ENCODE data around the gene COQ7.

The COQ7 gene

DNA sequence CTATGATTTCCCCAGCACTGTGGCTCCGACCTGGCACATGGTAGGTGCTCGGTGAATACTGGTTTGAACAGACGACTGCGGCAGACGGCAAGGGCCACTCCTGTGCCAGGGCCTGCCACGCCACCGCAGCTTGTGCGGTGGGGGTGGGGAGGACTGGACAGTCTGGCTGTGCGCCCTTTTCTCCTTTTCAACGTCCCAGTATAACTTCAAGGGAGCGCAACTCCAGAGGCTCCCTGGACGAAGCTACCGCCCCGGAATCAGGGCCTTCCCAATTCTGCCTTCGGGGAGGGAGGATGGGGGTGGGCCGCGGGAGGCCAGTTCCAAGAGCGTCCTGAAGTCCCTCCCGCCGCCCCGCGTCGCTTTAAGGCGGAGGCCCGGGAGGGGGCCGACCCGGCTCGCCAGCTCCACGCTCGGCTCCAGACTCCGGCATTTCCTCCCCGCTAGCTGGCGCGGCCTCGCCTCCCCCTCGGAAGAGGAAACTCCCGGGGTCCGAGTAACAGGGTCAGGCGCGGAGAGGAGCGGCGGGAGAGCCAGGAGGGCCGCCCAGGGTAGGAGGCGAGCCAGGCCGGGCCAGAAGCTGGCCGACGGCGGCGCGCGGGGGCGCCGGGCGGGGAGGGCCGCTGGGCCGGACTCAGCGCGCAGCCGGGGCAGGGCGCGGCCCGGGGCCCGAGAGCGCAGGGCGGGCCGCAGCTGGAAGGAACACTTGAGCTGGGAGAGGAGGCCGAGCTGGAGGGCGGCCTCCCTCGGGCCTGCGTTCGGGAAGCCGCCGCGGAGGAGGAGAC, 46.4 kb downstream of the COQ7 start, which contains the start of gene ITPRIPL2:
Gene ITPRIPL2 (plus strand): TSS at position 388 of the 782 bp plus-strand sequence. CDS start 498 bp downstream, outside the sequence.
- no peak for DNase-seq (ENCODE audit: low read depth in 2 of 2)

DNA sequence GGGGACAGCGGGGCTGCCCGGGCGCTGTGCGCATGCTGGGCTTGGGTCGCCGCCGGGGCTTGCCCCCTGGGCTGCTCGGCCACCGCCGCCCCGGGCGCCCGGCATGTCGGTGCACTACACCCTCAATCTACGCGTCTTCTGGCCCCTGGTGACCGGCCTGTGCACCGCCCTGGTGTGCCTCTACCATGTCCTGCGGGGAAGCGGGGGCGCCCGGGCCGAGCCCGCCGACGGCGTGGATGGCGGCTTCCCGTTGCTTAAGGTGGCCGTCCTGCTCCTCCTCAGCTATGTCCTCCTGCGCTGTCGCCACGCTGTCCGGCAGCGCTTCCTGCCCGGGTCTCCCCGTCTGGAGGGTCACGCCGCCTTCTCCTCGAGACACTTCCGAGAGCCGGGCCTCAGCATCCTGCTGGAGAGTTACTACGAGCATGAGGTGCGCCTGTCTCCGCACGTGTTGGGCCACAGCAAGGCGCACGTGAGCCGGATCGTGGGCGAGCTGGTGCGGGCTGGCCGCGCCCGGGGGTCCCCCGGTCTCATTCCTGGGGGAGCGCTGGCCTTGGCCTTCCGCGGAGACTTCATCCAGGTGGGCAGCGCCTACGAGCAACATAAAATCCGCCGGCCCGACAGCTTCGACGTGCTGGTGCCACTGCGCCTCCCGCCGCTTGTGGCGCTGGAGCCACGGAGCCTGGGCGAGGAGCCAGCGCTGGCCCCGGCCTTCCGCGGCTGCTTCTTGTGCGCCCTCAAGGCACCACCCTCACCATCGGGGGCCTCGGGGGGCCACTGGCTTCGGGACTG, 47.1 kb downstream of the COQ7 start:
- no peak for DNase-seq (ENCODE audit: low read depth in 2 of 2)

DNA sequence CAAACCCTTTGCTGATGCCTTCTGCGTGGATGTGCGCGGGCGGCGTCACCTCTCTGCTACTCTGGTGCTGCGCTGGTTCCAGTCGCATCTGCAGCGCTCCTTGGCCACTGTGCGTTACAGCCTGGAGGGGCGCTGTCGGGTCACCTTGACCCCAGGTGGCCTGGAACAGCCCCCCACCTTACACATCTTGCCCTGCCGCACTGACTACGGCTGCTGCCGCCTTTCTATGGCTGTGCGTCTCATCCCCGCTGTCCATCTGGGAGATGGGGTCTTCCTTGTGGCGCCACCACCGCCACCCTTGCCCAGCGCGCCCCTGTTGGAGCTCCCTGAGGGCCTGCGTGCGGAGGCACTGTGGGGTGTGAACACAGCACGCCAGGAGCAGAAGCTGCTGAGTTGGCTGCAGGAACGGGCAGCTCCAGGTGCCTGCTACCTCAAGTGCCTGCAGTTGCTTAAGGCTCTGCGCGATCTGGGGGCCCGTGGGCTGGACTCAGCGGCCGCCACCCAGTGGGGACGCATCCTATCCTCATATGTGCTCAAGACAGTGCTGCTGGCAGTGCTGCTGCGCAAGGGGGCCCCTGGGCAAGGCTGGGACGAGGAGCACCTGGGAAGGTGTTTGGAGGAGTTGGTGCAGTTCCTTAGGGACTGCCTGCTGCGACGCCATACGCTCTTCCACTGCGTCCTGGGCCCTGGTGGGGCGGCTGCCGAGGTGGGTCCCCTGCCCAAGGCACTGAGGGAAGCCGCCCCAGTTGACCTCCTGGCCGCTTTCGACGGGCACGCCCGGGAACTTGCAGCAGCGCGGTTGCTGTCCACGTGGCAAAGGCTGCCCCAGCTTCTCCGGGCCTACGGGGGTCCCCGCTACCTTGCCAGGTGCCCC, 48.0 kb downstream of the COQ7 start:
- DNase-seq (ENCODE audit: low read depth in 2 of 2) = no peak

DNA sequence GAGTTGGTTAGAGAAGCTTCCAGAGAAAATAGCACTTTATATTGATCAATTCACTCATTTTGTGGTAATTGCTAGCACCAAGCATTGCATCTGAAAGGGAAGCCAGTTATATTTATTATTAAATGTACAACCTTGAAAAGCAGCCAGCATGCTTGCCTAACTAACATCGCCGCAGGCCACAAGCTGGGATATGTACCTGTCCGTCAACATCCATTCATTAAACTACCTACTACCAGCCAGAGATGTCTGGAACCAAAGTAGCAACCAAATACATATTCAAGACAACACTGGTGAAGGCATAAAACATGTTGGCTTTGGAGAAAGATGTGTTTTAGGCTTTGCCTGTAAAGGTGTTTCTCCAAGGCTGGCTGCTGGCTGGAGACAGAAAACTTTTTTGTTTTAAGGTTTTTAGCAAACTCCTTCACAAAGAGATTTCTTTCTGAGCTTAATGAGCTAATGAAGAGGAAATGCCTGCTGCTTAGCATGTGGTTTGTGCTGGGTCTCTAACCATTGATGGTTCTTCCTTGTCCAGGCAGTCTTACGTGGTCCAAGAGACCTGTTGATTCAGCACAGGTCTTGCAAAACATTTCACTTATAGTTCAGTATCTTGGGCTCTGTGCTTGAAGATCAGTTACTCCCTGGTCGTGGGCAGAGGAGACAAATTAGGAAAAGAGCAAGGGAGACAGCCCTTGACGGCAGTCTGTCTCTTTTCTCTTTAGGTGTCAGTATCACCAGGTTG, 49.5 kb downstream of the COQ7 start:
- no peak for DNase-seq (ENCODE audit: low read depth in 2 of 2)

DNA sequence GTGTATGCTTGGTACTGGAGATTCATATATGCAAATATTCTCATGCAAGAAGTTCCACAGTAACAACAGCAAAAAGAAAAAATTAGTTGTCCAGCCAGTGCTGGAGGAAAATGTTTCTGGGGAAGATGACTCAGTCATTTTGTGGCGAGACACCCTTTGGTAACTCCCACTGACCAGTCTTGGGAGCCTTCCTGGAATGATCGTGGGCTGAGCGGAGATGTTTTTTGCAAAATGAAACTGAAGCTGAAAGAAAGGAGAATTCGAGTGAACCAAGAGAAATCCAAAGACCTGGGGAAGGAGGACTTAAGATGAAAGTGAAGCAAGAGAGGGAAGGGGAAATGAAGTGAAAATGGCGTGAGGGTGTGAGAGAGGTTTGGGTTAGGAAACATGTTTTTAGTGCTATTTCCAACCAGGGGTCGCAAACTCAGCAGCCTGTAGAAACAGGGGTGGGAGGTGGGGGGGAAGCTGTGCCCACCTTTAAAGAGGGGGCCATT, 51.6 kb downstream of the COQ7 start:
- no peak for DNase-seq (ENCODE audit: low read depth in 2 of 2)

DNA sequence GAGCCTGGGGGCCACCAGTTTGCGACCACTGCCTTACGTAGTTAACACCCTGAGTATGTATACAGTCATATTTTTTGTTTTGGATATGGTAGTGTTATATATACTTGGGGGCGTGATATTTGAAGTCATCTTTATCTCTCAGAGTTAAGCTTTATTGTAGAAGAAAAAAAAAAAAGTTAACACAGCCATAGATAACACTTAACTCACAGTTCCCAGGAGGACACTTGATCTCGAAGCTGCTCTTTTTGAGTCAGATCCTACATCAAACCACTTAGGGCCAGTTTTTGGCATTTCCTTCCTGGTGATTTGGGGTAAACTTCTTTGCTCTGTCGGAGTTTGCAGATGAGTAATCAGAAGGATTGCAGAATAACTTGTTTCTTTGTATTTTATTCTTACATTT, 52.1 kb downstream of the COQ7 start:
- DNase-seq (ENCODE audit: low read depth in 2 of 2) = no peak

DNA sequence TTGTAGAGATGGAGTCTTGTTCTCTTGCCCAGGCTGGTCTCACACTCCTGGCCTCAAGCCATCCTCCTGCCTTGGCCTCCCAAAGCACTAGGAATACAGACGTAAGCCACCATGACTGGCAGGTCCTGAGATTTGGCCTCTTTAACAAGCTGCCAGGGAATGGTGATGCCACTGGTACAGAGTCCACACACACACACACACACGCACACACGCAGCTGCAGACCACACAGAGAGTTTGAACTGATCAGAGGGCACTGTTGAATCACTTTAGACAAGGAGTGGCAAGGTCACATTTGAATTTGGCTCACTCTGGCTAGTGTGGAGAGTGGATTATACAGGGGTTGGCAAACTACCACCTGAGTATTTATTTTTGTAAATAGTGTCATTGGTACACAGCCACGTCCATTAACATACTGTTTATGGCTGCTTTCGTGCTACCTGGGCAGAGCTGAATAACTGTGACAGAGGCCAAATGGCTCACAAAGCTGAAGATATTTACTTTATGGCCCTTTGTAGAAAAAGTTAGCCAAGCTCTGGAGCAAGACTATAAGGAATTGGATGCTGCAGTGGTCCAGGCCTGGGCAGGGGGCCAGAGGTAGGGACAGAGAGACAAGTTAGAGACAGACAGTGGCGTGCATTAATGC, 56.2 kb downstream of the COQ7 start:
- DNase-seq (ENCODE audit: low read depth in 2 of 2) = no peak

DNA sequence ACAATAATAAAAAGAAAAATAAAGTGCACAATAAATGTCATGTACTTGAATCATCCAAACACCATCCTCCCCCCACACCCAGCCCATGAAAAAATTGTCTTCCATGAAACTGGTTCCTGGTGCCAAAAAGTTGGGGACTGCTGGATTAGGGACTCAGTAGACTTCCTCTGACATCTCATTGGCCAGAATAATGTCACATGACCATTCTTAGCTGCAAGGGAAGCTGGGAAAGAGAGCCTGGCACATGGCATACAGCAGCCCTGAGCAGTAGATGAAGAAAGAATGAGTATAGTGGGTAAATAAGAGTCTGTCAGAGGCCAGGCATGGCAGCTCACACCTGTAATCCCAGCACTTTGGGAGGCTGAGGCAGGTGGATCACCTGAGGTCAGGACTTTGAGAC, 58.9 kb downstream of the COQ7 start:
- DNase-seq (ENCODE audit: low read depth in 2 of 2) = no peak

DNA sequence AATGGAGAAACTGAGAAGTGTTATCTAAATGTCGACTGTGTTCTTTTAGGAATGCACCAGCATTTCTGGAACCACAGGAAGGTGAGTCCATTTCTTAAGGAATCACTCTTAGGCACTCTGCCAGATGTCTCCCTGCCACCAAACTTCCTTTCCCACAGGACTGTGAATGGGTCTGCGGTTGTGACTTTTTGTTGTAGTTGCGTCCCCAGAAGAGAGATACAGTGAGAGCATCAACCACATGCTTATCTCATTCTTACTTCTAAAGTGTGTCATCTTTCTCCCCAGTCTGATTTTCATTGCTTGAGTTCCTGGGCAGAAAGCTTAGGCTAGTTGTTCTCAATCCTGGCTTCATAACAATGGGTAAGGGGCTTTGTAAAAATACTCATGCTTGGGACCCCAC, 59.8 kb downstream of the COQ7 start:
- DNase-seq (ENCODE audit: low read depth in 2 of 2) = no peak

DNA sequence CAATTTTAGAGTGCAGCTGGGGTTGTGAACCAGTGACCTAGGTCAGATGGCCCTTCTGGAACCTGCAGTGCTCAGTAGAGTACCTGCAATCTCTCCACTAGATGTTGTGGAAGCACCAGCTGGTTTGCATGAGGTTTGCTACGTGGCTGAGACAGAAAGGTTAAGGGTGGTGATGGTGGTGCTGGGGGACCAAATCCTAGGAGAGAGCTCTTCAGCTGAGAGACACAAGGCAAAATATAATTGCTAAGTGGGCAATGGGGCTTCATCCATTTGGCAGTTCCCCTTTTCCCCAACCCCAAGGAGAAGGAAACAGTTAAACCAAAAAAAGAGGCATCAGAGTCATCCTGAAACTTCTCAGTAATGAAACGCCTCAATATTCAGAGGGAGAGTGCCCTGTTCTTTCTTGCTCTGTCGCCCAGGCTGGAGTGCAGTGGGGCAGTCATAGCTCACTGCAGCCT, 60.3 kb downstream of the COQ7 start:
- DNase-seq (ENCODE audit: low read depth in 2 of 2) = no peak

DNA sequence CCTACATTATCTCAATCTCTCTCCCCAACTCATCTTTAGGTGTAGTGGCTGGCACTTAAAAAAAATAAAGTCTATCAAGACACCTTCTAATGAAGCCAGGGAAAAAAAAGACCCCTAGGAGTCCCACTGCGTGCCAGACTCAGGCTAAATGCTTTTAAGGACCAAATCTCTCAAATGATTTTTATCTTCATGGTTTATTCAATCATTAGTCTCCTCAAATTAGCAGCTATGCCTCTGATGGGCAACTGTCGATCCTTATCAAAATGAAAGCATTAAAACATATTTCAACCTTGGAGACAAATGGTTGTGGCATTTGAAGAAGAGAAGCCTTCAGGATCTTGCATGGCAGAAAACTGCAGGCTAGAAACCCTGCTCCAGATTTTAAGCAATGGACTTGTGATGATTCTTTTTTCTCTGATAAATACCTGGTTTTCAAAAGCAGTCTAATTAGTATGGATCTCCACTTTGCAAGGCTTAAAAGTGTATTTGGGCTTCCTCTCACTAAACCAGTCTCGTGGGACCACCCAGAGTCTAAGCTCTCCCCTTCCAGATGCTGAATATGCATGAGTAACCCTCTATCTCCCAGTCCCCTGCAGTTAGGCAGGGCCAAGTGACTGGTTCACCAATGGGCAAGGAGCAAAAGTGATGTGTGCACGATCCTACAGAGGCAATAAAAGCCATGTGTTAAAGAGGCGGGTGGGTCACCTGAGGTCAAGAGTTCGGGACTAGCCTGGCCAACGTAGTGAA, 61.2 kb downstream of the COQ7 start:
- DNase-seq (ENCODE audit: low read depth in 2 of 2) = no peak
